Fibroblast of skin of left quadriceps (primary cell): ENCODE data around the gene OR52M1.
"Not testable (repeated sequence)": the region's sequence is repeated elsewhere in the genome, so short reads cannot be mapped to it uniquely, and the experiment has no call there.

Experiments used
- DNase-seq, 2 experiments: peaks; one replicate each; pipeline ENCODE4 v3.0.0-alpha.2; 2013; ENCODE audit warnings: low read depth in 2 of 2

OR52M1 gene

GRCh38 chr11:4544891-4545290 is at the start of gene OR52M1:
Gene OR52M1 (plus strand): TSS chr11:4545191. CDS start chr11:4545191, 0 bp downstream.
- no peak for DNase-seq

GRCh38 chr11:4495487-4495886 is 49.5 kb upstream of the OR52M1 start:
- no peak for DNase-seq

- no peak for DNase-seq
Measured at GRCh38 chr11:4495986-4496385, 49.0 kb upstream of the OR52M1 start.

GRCh38 chr11:4496557-4497248 is 48.3 kb upstream of the OR52M1 start:
- DNase-seq = no peak

DNA sequence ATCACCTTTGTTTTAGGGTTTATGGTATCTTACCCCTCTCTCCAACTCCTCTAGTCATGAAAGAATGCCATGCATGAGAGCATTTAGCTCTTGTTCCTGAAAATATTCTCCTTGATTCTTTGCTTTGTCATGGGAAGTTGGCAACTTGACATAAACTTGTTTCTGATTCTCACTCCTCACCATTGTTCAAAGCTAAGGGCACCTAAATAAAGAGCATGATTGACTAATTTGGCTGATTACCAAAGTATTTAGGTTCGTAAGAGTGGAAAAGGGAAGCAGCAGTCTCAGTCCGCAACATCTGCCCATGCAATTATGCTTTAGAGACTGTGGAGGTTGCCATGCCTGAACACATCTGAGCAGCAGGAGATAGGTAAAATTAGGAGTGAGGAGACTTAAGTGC is 36.1 kb upstream of the OR52M1 start:
- DNase-seq = no peak

DNA sequence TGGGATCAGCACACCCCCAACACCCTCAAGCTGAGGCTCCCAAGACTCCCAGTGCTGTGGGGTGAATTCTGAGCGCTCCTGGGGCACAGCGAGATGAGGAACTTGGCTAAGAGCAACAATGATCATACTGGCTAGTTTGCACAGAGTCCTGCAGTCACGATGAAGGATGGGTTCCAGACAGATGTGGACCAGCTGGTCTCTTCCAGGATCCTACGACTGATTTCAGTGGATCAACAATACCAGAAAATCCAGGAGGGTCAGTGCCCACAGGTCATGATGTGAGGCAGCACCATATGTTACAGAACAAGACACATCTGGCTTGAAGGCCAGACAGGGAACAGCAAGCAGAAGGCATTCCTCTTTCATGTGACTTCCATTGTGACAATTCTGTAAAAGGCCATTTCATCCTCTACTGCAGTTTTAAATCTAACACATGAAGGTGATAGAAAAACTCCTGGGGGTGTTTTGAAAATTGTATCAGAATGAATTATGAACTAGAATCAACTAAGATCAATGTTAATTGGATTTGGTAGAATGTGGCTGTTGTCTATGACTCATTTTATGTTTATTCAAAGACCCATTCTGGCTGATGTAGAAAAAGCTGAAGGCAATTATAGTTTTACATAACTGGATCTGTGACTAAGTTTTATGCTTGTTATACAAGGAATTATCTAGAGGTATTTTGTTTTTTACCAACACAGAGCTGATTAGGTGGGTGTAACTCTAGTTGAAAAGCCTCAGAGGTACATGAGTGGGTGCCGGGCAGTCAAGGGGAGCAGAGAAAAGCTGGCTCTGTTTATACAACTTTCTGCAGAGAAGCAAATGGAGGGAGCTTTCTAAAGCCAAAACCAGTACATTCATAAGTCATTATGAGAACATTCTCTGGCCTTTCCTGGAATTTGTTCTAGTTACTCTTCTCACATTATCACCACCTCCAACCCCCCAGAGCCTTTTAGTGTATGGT is 33.4 kb upstream of the OR52M1 start:
- no peak for DNase-seq

DNA sequence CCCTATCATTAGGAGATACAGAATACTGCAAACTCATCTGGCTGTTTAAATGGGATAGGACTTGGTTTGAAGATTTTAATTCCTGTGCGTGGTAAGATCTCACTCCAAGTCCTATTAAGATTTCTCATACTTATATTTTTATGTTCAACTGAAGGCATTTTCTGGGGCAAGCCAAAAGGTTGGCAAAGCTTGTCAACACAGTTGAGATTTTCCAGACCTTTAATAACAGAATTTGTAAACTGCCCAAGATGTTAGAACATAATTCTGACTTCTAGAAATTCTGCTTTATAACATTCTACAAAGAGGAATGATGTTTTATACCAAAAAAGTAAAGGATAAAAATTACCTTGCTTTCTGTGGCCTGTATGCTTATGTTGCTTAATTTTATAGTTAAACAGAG is 30.8 kb upstream of the OR52M1 start:
- DNase-seq = no peak

DNA sequence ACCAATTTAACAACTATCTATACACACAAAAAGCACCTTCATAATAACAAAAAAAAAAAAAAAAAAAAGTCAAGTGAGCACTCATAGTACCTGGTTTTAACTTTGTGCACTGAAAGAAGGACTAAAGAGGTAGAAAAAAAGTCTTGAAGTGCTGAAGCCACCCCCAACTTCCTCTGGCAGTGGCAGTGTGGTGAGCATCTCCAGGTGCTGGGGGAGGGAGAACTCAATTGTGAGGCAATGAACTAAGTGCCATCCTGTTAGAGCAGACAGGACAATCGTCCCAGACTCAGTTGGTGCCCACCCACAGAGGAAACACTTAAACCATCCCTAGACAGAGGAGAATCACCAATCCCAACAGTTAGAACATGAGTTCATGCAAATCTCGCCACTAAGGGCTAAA is 22.7 kb upstream of the OR52M1 start:
- no peak for DNase-seq

DNA sequence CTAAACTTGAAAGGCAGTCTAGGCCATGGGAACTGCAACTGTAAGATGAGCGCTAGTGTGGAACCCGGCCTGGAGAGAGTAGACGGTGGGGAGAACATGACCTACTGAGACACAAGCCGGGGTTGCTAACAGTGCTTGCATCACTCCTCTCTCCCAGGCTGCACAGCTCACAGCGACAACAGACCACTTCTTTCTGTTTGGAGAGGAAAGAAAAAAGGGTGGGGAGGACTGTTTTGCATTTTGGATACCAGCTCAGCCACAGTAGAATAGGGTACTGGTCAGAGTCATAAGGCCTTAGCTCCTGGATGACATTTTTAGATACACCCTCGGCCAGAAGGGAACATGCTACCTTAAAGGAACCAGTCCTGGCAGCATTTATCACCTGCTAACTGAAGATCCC is 22.2 kb upstream of the OR52M1 start:
- DNase-seq = no peak

DNA sequence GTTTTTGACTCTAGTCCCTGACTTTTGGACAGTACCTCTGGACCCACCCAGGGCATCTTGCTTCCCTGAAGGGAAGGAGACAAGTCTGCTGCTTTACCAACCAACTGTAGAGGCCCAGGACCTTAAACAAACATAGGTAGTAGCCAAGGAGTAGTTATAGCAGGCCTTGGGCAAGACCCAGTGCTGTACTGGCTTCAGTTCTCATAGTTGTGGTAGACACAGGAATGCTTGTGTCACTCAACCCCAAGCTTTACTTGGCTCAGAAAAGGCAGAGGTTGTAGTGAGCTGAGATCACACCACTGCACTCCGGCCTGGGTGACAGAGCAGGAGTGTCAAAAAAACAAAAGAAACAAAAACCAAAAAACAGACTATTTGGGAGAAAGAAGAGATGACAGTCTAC is 21.3 kb upstream of the OR52M1 start:
- no peak for DNase-seq

- DNase-seq = no peak
Measured at GRCh38 chr11:4527926-4528325, 17.1 kb upstream of the OR52M1 start.

- DNase-seq = not testable (repeated sequence)
Measured at GRCh38 chr11:4531686-4532085, 13.3 kb upstream of the OR52M1 start.

DNA sequence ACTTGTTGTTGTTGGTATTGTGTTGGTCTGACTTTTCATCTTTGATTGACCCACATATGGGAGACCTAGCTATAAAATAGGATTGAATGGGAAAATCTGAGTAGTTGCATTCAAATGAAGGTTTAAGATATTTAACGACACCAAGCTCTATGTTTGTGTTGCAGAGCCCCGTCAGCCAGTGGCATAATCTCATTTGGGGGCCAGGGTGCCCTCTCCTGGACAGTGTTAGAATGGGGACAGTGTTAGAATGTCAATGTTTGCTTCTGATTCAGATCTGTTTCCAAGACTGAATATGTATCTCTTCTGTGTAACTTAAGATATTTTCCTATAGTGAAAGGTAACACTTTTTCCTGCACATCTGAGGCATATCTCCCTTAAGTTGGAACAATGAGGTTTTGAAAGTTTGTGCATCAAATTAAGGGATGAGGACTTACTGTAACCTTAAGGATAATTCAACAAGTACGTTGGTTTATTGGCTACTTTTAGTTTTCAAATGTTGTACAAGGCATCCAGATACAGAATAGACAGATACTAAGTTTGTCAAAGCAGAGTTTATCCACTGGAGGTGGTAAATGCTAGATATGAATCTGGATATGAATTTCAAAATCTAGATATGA is 5.3 kb upstream of the OR52M1 start:
- DNase-seq = peak; percentile 0 to 1

DNA sequence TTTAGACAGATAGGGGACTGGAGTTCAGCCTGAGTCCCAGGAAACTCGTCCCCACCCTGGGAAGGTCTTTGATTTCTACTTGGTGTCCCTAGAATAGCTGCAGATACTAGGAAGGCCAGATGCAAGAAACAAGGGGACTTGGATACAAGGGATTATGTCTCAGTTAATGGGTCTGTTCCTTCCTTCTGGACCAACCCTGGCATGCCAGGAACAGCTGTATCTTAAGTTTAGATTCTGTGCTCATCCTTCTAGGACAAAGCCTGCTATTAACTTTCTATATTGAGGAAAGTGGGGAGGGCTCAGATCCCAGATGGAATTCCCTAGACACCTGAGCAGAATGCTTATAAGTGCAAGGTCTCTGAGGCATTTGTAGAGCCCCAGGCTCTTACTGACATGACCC is 3.9 kb upstream of the OR52M1 start:
- no peak for DNase-seq

DNA sequence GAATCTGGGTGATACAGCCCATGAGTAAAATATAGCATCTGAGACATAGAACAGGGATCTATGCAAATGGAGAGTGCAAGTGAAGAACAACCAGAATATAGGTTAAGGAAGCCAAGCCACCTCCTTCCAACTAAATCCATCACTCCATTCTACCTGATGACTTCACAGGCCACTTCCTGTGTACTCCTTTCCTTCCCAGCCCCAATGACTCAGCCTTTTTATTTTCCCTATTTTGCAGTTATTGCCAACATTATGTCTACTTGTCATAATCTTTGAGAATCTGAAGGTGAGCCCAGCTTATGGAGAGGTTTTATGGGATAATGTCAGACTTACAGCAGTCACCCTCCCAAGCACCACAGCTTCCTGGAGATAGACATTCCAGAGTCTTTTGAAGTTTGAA is 1.4 kb upstream of the OR52M1 start:
- no peak for DNase-seq

- DNase-seq = no peak
Measured at GRCh38 chr11:4546878-4547277, 1.9 kb downstream of the OR52M1 start.

GRCh38 chr11:4547416-4547815 is 2.4 kb downstream of the OR52M1 start:
- DNase-seq = no peak

DNA sequence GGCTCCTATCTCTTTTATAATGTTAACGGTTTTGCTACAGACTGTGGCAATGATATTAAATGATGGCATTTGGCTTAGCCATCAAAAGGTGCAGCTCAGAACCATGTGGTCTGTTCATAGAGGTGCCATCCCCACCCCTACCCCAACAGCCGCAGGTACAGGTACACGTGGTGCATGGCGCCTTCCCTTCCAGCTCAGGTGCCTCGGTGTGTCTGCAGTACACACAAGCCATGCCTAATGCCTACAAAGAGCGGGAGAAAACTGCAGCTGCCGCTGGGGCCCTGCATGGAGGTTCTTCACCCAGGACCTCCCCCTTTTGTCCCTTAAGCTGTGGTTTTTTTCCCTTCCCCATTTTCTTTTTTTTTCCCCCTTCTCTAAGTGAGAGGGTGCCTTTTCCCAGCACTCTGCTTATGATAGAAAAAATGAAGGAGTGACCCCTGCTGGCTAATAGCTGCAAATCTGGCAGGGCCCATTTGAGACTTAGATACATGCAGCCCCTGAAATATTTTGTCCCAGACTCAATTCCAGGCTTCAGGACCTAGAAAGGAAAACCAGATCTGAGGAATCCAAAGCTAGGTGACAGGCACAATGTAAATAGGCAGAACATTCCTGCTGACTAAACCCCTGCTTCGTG is 6.5 kb downstream of the OR52M1 start:
- no peak for DNase-seq

DNA sequence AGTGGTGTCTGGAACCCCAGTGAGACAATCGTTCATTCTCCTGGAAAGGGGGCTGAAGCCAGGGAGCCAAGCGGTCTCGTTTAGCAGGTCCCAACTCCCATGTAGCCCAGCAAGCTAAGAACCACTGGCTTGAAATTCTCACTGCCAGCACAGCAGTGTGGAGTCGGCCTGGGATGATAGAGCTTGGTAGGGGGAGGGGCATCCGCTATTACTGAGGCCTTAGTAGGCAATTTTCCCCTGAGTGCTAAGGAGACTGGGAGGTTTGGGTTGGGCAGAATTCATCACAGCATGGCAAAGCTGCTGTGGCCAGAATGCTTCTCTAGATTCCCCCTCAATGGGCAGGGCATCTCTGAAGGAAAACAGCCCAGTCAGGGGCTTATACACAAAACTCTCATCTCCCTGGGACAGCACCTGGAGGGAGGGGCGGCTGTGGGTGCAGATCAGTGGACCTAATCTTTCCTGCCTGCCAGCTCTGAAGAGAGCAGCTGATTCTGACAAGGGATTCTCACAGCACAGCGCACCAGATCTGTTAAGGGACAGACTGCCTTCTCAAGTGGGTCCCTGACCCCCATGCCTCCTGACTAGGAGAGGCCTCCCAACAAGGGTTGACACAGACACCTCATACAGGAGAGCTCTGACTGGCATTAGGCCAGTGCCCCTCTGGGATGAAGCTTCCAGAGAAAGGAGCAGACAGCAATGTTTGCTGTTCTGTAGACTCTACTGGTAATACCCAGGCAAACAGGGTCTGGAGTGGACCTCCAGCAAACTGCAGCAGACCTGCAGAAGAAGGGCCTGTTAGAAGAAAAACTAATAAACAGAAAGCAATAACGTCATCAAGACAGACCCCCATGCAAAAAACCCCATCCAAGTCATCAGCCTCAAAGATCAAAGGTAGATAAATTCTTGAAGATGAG is 14.8 kb downstream of the OR52M1 start:
- DNase-seq = no peak

DNA sequence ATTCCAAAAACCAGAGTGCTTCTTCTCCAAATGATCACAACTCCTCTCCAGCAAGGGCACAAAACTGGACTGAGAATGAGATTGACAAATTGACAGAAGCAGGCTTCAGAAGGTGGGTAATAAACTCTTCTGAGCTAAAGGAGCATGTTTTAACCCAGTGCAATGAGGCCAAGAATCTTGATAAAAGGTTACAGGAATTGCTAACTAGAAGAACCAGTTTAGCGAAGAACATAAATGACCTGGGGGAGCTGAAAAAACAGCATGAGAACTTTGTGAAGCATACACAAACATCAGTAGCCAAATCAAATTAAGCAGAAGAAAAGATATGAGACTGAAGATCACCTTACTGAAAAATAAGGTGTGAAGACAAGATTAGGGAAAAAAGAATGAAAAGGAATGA is 15.5 kb downstream of the OR52M1 start:
- DNase-seq = no peak

DNA sequence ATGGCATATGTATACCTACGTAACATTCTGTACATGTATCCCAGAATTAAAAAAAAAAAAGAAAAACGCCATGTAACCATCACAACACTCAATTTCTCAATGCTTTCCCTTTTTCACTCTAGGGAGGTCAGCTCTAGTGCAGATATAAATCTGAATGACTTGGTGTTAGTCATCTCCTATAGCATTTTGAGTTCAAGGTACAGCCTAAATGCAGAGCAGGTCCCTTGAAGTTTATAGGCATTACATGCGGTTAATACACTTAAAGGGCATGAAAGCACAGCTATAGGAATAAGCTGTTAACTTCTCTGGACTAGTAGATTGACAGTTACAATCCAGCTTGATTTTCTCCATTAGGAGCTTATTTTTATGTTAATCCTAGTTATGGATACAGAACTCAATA is 20.4 kb downstream of the OR52M1 start:
- DNase-seq = no peak
